Stomach (tissue), 9 donors: ENCODE data around the gene GLDC. TPM values are rescaled to one million over a fixed set of nuclear protein-coding genes. Genes with fewer than 3 reads are reported as not detected.

Experiments
- DNase-seq, 2 donors: peaks; one replicate each; pipeline versions ENCODE4 v3.0.0 to v3.0.0-alpha.2; 2013 to 2019
- H3K27ac ChIP-seq, 5 donors: fragments of 200-600 bp in 4 of 5; sonication (generic) in 4 of 5; one replicate each; pipeline ENCODE4 v1.5.1; 2013 to 2019; ENCODE audit warnings: mild to moderate bottlenecking in 1 of 5, moderate library complexity in 1 of 5
- H3K27me3 ChIP-seq, 3 donors: fragments of 200-600 bp; sonication (generic); one replicate each; pipeline ENCODE4 v1.5.1; 2017 to 2019; ENCODE audit warnings: mixed run types in 1 of 3
- H3K36me3 ChIP-seq, 4 donors: fragments of 200-600 bp; sonication (generic); 1 replicate in 3 of 4; 2 replicates in 1 of 4; pipeline ENCODE4 v1.5.1; 2016 to 2019
- H3K4me1 ChIP-seq, 4 donors: fragments of 200-600 bp; sonication (generic); one replicate each; pipeline ENCODE4 v1.5.1; 2016 to 2019
- H3K4me3 ChIP-seq, 4 donors: fragments of 200-600 bp; sonication (generic) in 3 of 4; one replicate each; pipeline ENCODE4 v1.5.1; 2016 to 2019; ENCODE audit warnings: mild to moderate bottlenecking in 1 of 4
- H3K9me3 ChIP-seq, 4 donors: fragments of 200-600 bp; sonication (generic); one replicate each; pipeline ENCODE4 v1.5.1; 2016 to 2019
- EP300 ChIP-seq: sonication (generic); formaldehyde crosslinking; IDR thresholded peaks from one replicate; pipeline ENCODE4 v1.6.1; 2017; ENCODE audit warnings: antibody characterized with exemption
- POLR2A ChIP-seq, 4 donors: fragments of 450-650 bp; IDR thresholded peaks; one replicate each; pipeline ENCODE4 v1.6.1; 2016; ENCODE audit warnings: antibody characterized with exemption in 4 of 4, control low read depth in 2 of 4, mild to moderate bottlenecking in 1 of 4, moderate library complexity in 1 of 4
- POLR2AphosphoS5 ChIP-seq, 3 donors: sonication (generic); formaldehyde crosslinking; IDR thresholded peaks; one replicate each; pipeline ENCODE4 v1.6.1; 2016; ENCODE audit warnings: antibody characterized with exemption in 3 of 3
- WGBS, 5 donors: extraction: QIAGEN DNeasy Blood & Tissue Kit in 3 of 5; methylation state at CpG; one replicate each; pipeline versions ENCODE4 v1.1.5 to v1.1.7; 2013 to 2018; 5-methylcytosine and 5-hydroxymethylcytosine counted together
- intact Hi-C: fragments of 100-400 bp; cut with DNase I; formaldehyde crosslinking; loops from one replicate; pipeline ENCODE4 v1.15.1; 2023; ENCODE audit warnings: low total_unique reads
- polyA plus RNA-seq, 3 donors: library from polyadenylated mRNA; stranded (reverse); fragments of 200-250 nt; gene quantifications; one replicate each; pipeline ENCODE4 v1.2.3, GENCODE V29; 2013
- total RNA-seq, 5 donors: library from RNA; depleted of rRNA; stranded (reverse); fragments of >200 nt; gene quantifications; one replicate each; pipeline versions ENCODE4 v1.1.0 to v1.2.3, GENCODE V29; 2014 to 2016
- TF ChIP-seq, protein P1 (sequence below), 7 experiments: fragments of 450-650 bp in 4 of 7; fragments of 200-600 bp in 3 of 7; sonication (generic) in 3 of 7; IDR thresholded peaks; one replicate each; pipeline ENCODE4 v1.5.1; 2016 to 2019; ENCODE audit warnings: antibody characterized with exemption in 7 of 7, control low read depth in 2 of 7, mild to moderate bottlenecking in 1 of 7
- donor health status: healthy with polysubstance abuse.
- donor health status: Bipolar disorder and iron deficiency.
- donor health status: healthy.

The GLDC gene
- total and polyA plus RNA-seq, 8 donors, result 0.31 to 3.7 (median 1.3) TPM; not detected in 4

DNA sequence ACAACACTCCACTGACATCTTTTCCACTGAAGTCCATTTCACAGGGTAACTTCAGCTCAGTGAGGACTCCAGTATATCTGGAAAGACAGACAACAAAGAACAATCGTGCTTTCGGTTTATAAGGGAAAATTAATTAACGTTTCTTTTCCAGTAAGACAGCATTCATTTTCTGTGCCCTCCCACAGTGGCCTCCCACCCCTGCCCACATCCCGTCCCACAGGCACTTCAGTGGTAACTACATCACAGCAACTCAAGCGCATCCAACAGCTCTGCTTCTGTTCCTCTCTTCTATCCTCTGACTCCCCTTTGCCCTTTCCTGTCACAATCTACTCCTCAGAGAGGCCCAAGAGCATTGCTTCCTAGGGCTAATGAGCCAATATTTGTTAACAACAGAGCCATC, 40.3 kb downstream of the GLDC start:
- TF ChIP-seq EP300 (no peak), POLR2A (IDR thresholded peaks at IDR 0.05) (no peak), POLR2AphosphoS5 (IDR thresholded peaks at IDR 0.05) (no peak)
- TF ChIP-seq, protein P1, sequence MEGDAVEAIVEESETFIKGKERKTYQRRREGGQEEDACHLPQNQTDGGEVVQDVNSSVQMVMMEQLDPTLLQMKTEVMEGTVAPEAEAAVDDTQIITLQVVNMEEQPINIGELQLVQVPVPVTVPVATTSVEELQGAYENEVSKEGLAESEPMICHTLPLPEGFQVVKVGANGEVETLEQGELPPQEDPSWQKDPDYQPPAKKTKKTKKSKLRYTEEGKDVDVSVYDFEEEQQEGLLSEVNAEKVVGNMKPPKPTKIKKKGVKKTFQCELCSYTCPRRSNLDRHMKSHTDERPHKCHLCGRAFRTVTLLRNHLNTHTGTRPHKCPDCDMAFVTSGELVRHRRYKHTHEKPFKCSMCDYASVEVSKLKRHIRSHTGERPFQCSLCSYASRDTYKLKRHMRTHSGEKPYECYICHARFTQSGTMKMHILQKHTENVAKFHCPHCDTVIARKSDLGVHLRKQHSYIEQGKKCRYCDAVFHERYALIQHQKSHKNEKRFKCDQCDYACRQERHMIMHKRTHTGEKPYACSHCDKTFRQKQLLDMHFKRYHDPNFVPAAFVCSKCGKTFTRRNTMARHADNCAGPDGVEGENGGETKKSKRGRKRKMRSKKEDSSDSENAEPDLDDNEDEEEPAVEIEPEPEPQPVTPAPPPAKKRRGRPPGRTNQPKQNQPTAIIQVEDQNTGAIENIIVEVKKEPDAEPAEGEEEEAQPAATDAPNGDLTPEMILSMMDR (IDR thresholded peaks at IDR 0.05), result no peak
- intact Hi-C loops, result no loop called here
- no peaks in the 10 kb centered on the region for H3K4me1 ChIP-seq
- H3K36me3 ChIP-seq, result no peaks in the 10 kb centered on the region
- H3K27me3 ChIP-seq, result no peaks in the 10 kb centered on the region
- no peak overlapping the region for H3K4me3 ChIP-seq
- no peaks in the 10 kb centered on the region for H3K9me3 ChIP-seq
- no peak overlapping the region for H3K27ac ChIP-seq
- DNase-seq, result no peak
- 78 to 87% (median 85%) methylated on average over 5 of the region's 5 CpGs for WGBS, 5 donors

- WGBS, 5 donors, result 93 to 99% (median 94%) methylated on average over 4 of the region's 4 CpGs
Measured at GRCh38 chr9:6600426-6600825, 45.1 kb downstream of the GLDC start.

GRCh38 chr9:6600006-6600405, 45.5 kb downstream of the GLDC start:
- WGBS, 5 donors, result 89 to 94% (median 91%) methylated on average over 5 of the region's 5 CpGs
- Histone ChIP-seq H3K9me3 (no peaks in the 10 kb centered on the region), H3K27me3 (no peaks in the 10 kb centered on the region), H3K4me1 (no peaks in the 10 kb centered on the region), H3K36me3 (no peaks in the 10 kb centered on the region), H3K27ac (no peak overlapping the region), H3K4me3 (no peak overlapping the region)
- TF ChIP-seq, protein P1 (IDR thresholded peaks at IDR 0.05), result no peak
- TF ChIP-seq POLR2A (IDR thresholded peaks at IDR 0.05) (no peak), EP300 (no peak), POLR2AphosphoS5 (IDR thresholded peaks at IDR 0.05) (no peak)
- DNase-seq, result no peak
- intact Hi-C loops, result no loop called here

More at GRCh38 chr9:6600426-6600825, 45.1 kb downstream of the GLDC start:
- Histone ChIP-seq H3K4me1 (no peaks in the 10 kb centered on the region), H3K9me3 (no peaks in the 10 kb centered on the region), H3K27ac (no peak overlapping the region), H3K4me3 (no peak overlapping the region), H3K27me3 (no peaks in the 10 kb centered on the region), H3K36me3 (no peaks in the 10 kb centered on the region)
- TF ChIP-seq EP300 (no peak), POLR2AphosphoS5 (IDR thresholded peaks at IDR 0.05) (no peak), POLR2A (IDR thresholded peaks at IDR 0.05) (no peak)
- TF ChIP-seq, protein P1 (IDR thresholded peaks at IDR 0.05), result no peak
- intact Hi-C loops, result no loop called here
- DNase-seq, result no peak

GRCh38 chr9:6598249-6598725, 47.2 kb downstream of the GLDC start:
- Histone ChIP-seq H3K27ac (no peak overlapping the region), H3K9me3 (no peaks in the 10 kb centered on the region), H3K36me3 (no peaks in the 10 kb centered on the region), H3K4me1 (no peaks in the 10 kb centered on the region), H3K4me3 (no peak overlapping the region), H3K27me3 (no peaks in the 10 kb centered on the region)
- WGBS, 5 donors, result 75 to 87% (median 80%) methylated on average over 4 of the region's 4 CpGs
- intact Hi-C loops, result no loop called here
- TF ChIP-seq, protein P1 (IDR thresholded peaks at IDR 0.05), result no peak
- no peak for TF ChIP-seq POLR2AphosphoS5 (IDR thresholded peaks at IDR 0.05)
- TF ChIP-seq POLR2A (IDR thresholded peaks at IDR 0.05), result no peak
- no peak for TF ChIP-seq EP300
- no peak for DNase-seq
